ENCODE results near the gene CACNB1. TPM values are rescaled to one million over a fixed set of nuclear protein-coding genes. Genes with fewer than 3 reads are reported as not detected.
"Not testable (repeated sequence)": the region's sequence is repeated elsewhere in the genome, so short reads cannot be mapped to it uniquely, and the experiment has no call there.

Gene CACNB1
- total and polyA plus RNA-seq, 10 of the 15 experiments (the other 5 are each of a cell fraction or from before 2014, with no cell fraction given), result 0.06 to 15.6 (median 6.3) TPM

GRCh38 chr17:39129544-39129943, 67.9 kb downstream of the CACNB1 start:
- WGBS (ENCODE audit: insufficient coverage, insufficient replicate concordance, low lambda C conversion rate, missing lambda C conversion rate), result 75% methylated on average over 6 of the region's 6 CpGs
- ATAC-seq; SMC1A ChIA-PET (ENCODE audit: uncharacterized antibody, unreplicated experiment); FAIRE-seq; H3K36me3 ChIP-seq (ENCODE audit: control insufficient read depth in 2 of 2, insufficient read depth in 2 of 2, low read length in 1 of 2); H3K4me1 ChIP-seq (ENCODE audit: control insufficient read depth, insufficient read depth, low read length); H3K27me3 ChIP-seq (replicated peaks in 1 of 2; ENCODE audit: control insufficient read depth in 2 of 2, insufficient read depth in 2 of 2, low read length in 1 of 2); H3K4me3 ChIP-seq; H3K79me2 ChIP-seq (ENCODE audit: control insufficient read depth, insufficient read depth, low read length); H2AFZ ChIP-seq (ENCODE audit: control insufficient read depth, low read depth, low read length); intact Hi-C loops (cut with micrococcal nuclease; ENCODE audit: unreplicated experiment); BruUV-seq (replicated peaks); H3K27ac ChIP-seq (ENCODE audit: control insufficient read depth, insufficient read depth); H3K9ac ChIP-seq (ENCODE audit: control insufficient read depth, insufficient read depth, low read length); H4K20me1 ChIP-seq (ENCODE audit: control insufficient read depth, insufficient read depth); in situ Hi-C loops (cut with MboI); H3K9me3 ChIP-seq (replicated peaks; ENCODE audit: control insufficient read depth, insufficient read depth, low read length); CTCF ChIA-PET; H3K4me2 ChIP-seq (ENCODE audit: control insufficient read depth, insufficient read depth); DNase-seq (ENCODE audit: low read depth, low spot score); POLR2A ChIA-PET; RAD21 ChIA-PET (ENCODE audit: unreplicated experiment): not testable (repeated sequence)

GRCh38 chr17:39126436-39126835, 71.0 kb downstream of the CACNB1 start:
- intact Hi-C loops (cut with micrococcal nuclease; ENCODE audit: unreplicated experiment), result no loop called here
- ChIA-PET POLR2A (no interaction called here), SMC1A (ENCODE audit: uncharacterized antibody, unreplicated experiment) (no interaction called here), CTCF (no interaction called here), RAD21 (ENCODE audit: unreplicated experiment) (no interaction called here)
- H2AFZ ChIP-seq (ENCODE audit: control insufficient read depth, low read depth, low read length), result no peak overlapping the region
- BruUV-seq (replicated peaks), result no TSS peak
- H3K27me3 ChIP-seq (replicated peaks in 1 of 2; ENCODE audit: control insufficient read depth in 2 of 2, insufficient read depth in 2 of 2, low read length in 1 of 2), result no peaks in the 10 kb centered on the region
- H3K9me3 ChIP-seq (replicated peaks; ENCODE audit: control insufficient read depth, insufficient read depth, low read length), result no peaks in the 10 kb centered on the region
- H3K79me2 ChIP-seq (ENCODE audit: control insufficient read depth, insufficient read depth, low read length), result no peaks in the 10 kb centered on the region
- H3K4me3 ChIP-seq, result no peak overlapping the region
- no peak for ATAC-seq
- H4K20me1 ChIP-seq (ENCODE audit: control insufficient read depth, insufficient read depth), result no peaks in the 10 kb centered on the region
- H3K9ac ChIP-seq (ENCODE audit: control insufficient read depth, insufficient read depth, low read length), result no peak overlapping the region
- 48% methylated on average over 6 of the region's 6 CpGs for WGBS (ENCODE audit: insufficient coverage, insufficient replicate concordance, low lambda C conversion rate, missing lambda C conversion rate)
- no peak for DNase-seq (ENCODE audit: low read depth, low spot score)
- in situ Hi-C loops (cut with MboI), result no loop called here
- TF ChIP-seq SUZ12 (IDR thresholded peaks at IDR 0.05; ENCODE audit: unreplicated experiment), result no peak
- no peak for TF ChIP-seq HSF1 (IDR thresholded peaks at IDR 0.05; ENCODE audit: low read depth, low read length)
- no peak for TF ChIP-seq MEF2B (IDR thresholded peaks at IDR 0.05; ENCODE audit: partially characterized antibody, poor library complexity, severe bottlenecking)
- H3K4me1 ChIP-seq (ENCODE audit: control insufficient read depth, insufficient read depth, low read length), result no peaks in the 10 kb centered on the region
- no peak overlapping the region for H3K4me2 ChIP-seq (ENCODE audit: control insufficient read depth, insufficient read depth)
- H3K36me3 ChIP-seq (ENCODE audit: control insufficient read depth in 2 of 2, insufficient read depth in 2 of 2, low read length in 1 of 2), result no peaks in the 10 kb centered on the region
- H3K27ac ChIP-seq (ENCODE audit: control insufficient read depth, insufficient read depth), result no peak overlapping the region
- no peak for FAIRE-seq
